Osteocyte (in vitro differentiated cells): Measurements from ENCODE around the gene BCL2L2. TPM values are rescaled to one million over a fixed set of nuclear protein-coding genes. Genes with fewer than 3 reads are reported as not detected.

ENCODE experiments used
- DNase-seq: peaks from one replicate; pipeline ENCODE4 v3.0.0; 2021; ENCODE audit warnings: mixed read lengths; ENCODE audit not compliant: unreplicated experiment; ENCODE audit errors: extremely low spot score
- H3K27ac Mint-ChIP-seq: one replicate; pipeline ENCODE4 v1.8.0; 2021; ENCODE audit warnings: mild to moderate bottlenecking, mixed read lengths; ENCODE audit not compliant: unreplicated experiment
- H3K27me3 Mint-ChIP-seq: one replicate; pipeline ENCODE4 v1.8.0; 2021; ENCODE audit warnings: mixed read lengths; ENCODE audit not compliant: unreplicated experiment
- H3K36me3 Mint-ChIP-seq: one replicate; pipeline ENCODE4 v1.8.0; 2021; ENCODE audit warnings: mixed read lengths; ENCODE audit not compliant: unreplicated experiment
- H3K4me1 Mint-ChIP-seq: one replicate; pipeline ENCODE4 v1.8.0; 2021; ENCODE audit warnings: mixed read lengths; ENCODE audit not compliant: unreplicated experiment
- H3K4me3 Mint-ChIP-seq: one replicate; pipeline ENCODE4 v1.8.0; 2021; ENCODE audit warnings: mild to moderate bottlenecking, moderate library complexity, mixed read lengths; ENCODE audit not compliant: unreplicated experiment
- H3K9me3 Mint-ChIP-seq: one replicate; pipeline ENCODE4 v1.8.0; 2021; ENCODE audit warnings: mixed read lengths; ENCODE audit not compliant: unreplicated experiment
- CTCF ChIP-seq: fragments of 200-600 bp; sonication (generic); IDR thresholded peaks from 2 replicates; pipeline ENCODE4 v1.5.0; 2021; ENCODE audit warnings: antibody characterized with exemption, mild to moderate bottlenecking, moderate library complexity
- total RNA-seq: library from RNA; stranded (reverse); gene quantifications from 2 replicates; pipeline ENCODE4 v1.2.1, GENCODE V29; 2021

BCL2L2 gene
- total RNA-seq, 1 donor from 2014 or later, result 27.9 TPM

GRCh38 chr14:23339506-23340268 lies 33.1 kb downstream of the BCL2L2 start:
- Mint-ChIP-seq H3K27ac (no peak overlapping the region), H3K36me3 (no peaks in the 10 kb centered on the region)

GRCh38 chr14:23344481-23344880 lies 37.8 kb downstream of the BCL2L2 start:
- TF ChIP-seq CTCF, result no peak
- Mint-ChIP-seq H3K36me3 (no peaks in the 10 kb centered on the region), H3K9me3 (peaks cover 13% of the 10 kb centered on the region), H3K27me3 (peaks cover 6% of the 10 kb centered on the region), H3K27ac (no peak overlapping the region), H3K4me3 (no peak overlapping the region), H3K4me1 (no peaks in the 10 kb centered on the region)
- DNase-seq, result no peak

More at GRCh38 chr14:23339506-23340268, 33.1 kb downstream of the BCL2L2 start:
- peaks cover 22% of the 10 kb centered on the region for H3K9me3 Mint-ChIP-seq
- H3K27me3 Mint-ChIP-seq, result peaks cover 33% of the 10 kb centered on the region
- TF ChIP-seq CTCF, result no peak
- H3K4me1 Mint-ChIP-seq, result no peaks in the 10 kb centered on the region
- no peak for DNase-seq
- H3K4me3 Mint-ChIP-seq, result no peak overlapping the region

- Mint-ChIP-seq H3K4me3 (no peak overlapping the region), H3K27me3 (peaks cover 6% of the 10 kb centered on the region), H3K27ac (no peak overlapping the region), H3K36me3 (no peaks in the 10 kb centered on the region), H3K4me1 (no peaks in the 10 kb centered on the region), H3K9me3 (no peaks in the 10 kb centered on the region)
- no peak for DNase-seq
- TF ChIP-seq CTCF, result no peak
These were observed 39.5 kb downstream of the BCL2L2 start for GRCh38 chr14:23345987-23346692.

GRCh38 chr14:23346693-23347405 lies 40.2 kb downstream of the BCL2L2 start:
- Mint-ChIP-seq H3K36me3 (no peaks in the 10 kb centered on the region), H3K4me3 (no peak overlapping the region), H3K27me3 (peaks cover 6% of the 10 kb centered on the region), H3K4me1 (no peaks in the 10 kb centered on the region), H3K9me3 (no peaks in the 10 kb centered on the region), H3K27ac (no peak overlapping the region)
- TF ChIP-seq CTCF, result no peak
- DNase-seq, result no peak
